GM18505 (cell line): ENCODE results near the gene CYP20A1.
"Not testable (repeated sequence)": the region's sequence is repeated elsewhere in the genome, so short reads cannot be mapped to it uniquely, and the experiment has no call there.

Experiments
- ATAC-seq: cut with Tn5 transposase; IDR thresholded peaks from one replicate; pipeline ENCODE4 v1.9.1; 2021; ENCODE audit not compliant: unreplicated experiment
- POLR2A ChIP-seq: IDR thresholded peaks from 4 replicates; pipeline ENCODE4 v1.6.1; 2011; ENCODE audit warnings: borderline replicate concordance; ENCODE audit not compliant: insufficient read depth, insufficient read length; ENCODE audit errors: extremely low read depth

CYP20A1 gene

GRCh38 chr2:203242518-203242917 lies 3.7 kb downstream of the CYP20A1 start:
- ATAC-seq: no peak
- no peak for TF ChIP-seq POLR2A

GRCh38 chr2:203246646-203247045 lies 7.8 kb downstream of the CYP20A1 start:
- TF ChIP-seq POLR2A: no peak

GRCh38 chr2:203252818-203253217 lies 14.0 kb downstream of the CYP20A1 start:
- TF ChIP-seq POLR2A: no peak
- no peak for ATAC-seq

More at GRCh38 chr2:203246646-203247045, 7.8 kb downstream of the CYP20A1 start:
- ATAC-seq: no peak

GRCh38 chr2:203253422-203254095 lies 14.7 kb downstream of the CYP20A1 start:
- not testable (repeated sequence) for ATAC-seq

GRCh38 chr2:203261326-203262159 lies 22.7 kb downstream of the CYP20A1 start:
- no peak for TF ChIP-seq POLR2A
- no peak for ATAC-seq

GRCh38 chr2:203279288-203279687 lies 40.5 kb downstream of the CYP20A1 start:
- ATAC-seq: no peak
- no peak for TF ChIP-seq POLR2A

GRCh38 chr2:203280428-203281064 lies 41.7 kb downstream of the CYP20A1 start:
- TF ChIP-seq POLR2A: no peak
- no peak for ATAC-seq

- no peak for TF ChIP-seq POLR2A
- no peak for ATAC-seq
These were observed 43.3 kb downstream of the CYP20A1 start for GRCh38 chr2:203282101-203282500.

- no peak for ATAC-seq
- no peak for TF ChIP-seq POLR2A
These were observed 47.7 kb downstream of the CYP20A1 start for GRCh38 chr2:203286532-203286931.

GRCh38 chr2:203301667-203302066 lies 62.8 kb downstream of the CYP20A1 start:
- no peak for ATAC-seq
- no peak for TF ChIP-seq POLR2A

- ATAC-seq: not testable (repeated sequence)
These were observed 63.8 kb downstream of the CYP20A1 start for GRCh38 chr2:203302586-203302985.

GRCh38 chr2:203310688-203311436 lies 72.0 kb downstream of the CYP20A1 start:
- TF ChIP-seq POLR2A: no peak
- ATAC-seq: no peak

- no peak for ATAC-seq
- no peak for TF ChIP-seq POLR2A
These were observed 87.5 kb downstream of the CYP20A1 start for GRCh38 chr2:203326356-203326755.
